Measurements from ENCODE around the gene PHC2.
"Not testable (repeated sequence)": the region's sequence is repeated elsewhere in the genome, so short reads cannot be mapped to it uniquely, and the experiment has no call there.

The PHC2 gene

DNA sequence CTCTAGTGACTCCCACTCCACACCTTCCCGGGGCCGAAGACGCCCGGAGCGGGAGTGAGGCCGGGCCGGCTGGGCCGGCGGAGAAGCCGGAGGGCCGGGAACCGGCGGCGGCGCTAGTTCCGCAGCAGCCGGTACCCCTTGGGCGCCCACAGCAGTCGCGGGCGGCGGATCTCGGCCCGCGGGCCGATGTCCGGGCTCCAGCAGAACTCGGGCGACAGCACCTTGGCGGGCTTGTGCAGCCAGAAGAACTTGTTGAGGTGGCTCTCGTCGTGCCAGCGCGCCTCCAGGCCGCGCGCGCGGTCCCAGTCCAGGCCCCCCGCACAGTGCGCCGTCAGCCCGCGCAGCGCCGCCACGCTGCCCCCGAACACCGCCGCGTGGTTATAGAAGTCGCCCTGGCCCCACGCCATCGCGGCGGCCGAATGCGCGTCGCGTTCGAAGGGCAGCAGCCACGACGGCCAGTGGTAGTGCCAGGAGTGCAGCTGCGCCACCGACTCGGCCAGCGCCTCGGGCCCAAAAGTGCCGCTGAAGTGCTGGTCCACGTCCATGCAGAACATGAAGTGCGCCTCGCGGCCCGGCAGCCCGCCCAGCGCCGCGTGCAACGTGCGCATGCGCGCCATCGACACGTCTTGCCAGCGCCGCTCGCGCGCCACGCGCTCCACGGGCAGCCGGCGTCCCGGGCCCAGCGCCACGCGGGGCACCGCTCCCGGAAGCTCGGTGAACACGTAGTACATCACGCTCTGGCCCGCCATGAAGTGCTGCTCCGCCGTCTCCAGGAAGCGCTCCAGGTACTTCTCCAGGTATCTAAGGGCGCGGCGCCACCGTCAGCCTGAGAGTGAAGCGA, 124.0 kb downstream of the PHC2 start:
- no peak for DNase-seq

DNA sequence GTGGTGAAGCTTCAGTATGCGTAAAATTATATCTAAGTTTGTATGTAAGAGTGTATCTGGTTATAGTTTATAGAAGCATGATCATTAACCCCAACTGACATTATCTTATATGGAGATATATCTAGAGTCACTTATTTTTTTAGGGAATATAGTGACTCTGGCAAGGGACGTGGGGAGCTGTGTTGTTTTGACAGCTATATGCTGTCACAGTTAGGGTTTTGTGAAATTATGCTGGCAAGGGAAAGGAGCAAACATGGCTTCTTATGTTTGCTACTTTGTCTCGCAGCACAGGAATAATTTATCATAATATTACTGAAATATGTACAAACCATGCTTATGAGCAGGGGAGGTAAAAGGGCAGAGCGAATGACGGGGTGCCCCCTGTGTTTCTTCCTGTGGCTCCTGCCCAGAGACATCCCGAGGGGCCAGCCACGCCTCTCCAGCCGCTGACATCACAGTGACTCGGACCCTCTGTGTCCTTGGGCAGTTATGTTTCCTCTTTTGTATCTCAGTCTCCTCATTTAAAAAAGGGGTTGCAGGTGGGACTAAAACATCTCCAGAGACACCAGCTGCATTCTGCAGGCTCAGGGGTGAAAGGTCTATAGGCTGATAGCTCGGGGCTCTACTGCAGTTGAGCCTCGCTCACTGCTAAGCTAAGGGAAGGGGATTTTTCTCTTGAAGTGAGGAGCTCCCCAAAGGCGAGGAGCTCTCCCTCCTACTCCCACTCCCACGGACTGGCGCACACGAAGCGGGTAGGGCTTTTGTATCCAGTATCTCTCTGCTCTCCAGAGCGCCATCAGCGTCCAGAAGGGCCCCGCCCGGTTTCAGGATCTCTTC, 124.9 kb downstream of the PHC2 start:
- DNase-seq, result no peak

DNA sequence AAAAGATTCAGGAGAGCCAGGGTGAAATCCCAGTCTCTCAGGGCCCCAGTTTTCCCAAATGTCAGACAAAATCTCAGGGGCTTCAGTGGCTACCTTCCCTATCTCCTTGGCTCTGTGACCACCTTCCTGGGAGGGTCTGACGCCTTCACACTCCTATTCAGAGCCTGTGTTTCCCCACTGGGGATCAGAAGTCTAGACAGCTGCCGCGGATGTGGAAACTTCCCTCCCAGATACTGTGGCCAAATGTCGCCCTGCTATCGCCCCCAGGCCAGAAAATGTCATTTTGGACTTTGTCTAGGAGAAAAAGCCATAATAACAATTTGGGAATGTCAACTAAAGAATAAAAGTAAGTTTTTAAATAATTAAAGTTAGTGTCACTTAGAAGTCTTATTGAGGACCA, 125.9 kb downstream of the PHC2 start:
- no peak for DNase-seq

DNA sequence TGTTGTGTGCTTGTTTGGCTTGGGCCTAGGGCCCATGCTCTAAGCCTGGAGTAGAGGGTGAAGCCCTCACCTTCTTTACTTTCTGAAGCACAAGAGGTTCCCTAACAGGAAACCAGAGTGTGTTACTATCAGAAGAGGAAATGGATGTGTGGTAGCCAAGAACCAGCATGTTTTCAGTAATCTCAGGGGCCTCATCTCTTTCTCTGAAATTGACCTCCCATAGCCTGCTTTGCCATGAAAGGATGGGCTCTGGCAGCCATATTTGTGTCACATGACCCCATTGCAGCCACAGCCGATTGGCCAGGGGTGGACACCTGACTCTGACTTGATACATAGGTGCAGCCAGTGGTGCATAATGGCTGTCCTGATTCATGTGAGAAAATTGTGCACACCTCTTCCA, 128.6 kb downstream of the PHC2 start:
- no peak for DNase-seq

DNA sequence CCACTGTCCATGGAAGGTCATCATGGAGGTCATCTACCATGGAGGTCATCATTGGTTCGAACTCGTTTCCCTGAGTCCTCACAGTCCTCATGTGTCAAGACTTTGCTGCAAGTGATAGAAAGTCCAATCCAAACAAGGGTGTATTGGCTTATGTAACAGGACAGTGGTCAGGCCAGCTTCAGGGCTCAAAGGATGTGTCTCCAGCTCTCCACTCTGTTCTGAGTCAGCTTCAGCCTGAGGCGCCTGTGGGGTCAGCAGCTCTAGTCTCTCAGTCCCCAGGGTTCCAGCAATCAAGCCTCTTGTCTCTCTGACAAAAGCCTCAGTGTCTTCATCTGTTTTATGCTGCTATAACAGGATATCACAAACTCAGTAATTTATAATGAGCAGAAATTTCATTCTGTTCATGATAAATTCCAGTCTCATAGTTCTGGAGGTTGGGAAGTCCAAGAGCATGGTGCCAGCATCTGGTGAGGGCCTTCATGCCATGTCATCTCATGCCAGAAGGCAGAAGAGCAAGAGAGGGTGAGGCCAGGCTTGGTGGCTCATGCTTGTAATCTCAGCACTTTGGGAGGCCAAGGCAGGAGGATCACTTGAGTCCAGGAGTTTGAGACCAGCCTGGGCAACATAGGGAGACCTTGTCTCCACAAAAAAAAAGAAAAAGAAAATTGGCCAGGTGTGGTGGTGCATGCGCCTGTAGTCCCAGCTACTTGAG, 129.5 kb downstream of the PHC2 start:
- no peak for DNase-seq

DNA sequence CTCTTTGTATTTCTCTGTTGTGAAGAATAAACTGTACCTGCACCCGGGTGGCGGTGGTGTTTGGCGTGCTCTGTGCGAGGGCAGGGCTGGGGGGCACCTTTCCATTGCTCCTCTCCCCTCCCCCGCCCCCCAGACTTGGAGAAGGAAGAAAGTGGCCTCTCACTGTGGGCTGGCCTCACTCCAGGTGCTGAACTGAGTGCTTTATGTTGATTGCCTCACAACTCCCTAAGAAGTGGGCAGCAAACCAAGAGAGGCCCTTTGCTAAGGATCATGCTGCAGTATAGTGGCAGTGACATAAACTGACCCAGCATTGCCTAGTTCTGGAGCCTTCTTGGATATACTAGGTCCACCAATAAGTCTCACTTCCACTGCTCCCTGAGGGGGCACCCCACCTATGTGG, 130.2 kb downstream of the PHC2 start:
- no peak for DNase-seq

DNA sequence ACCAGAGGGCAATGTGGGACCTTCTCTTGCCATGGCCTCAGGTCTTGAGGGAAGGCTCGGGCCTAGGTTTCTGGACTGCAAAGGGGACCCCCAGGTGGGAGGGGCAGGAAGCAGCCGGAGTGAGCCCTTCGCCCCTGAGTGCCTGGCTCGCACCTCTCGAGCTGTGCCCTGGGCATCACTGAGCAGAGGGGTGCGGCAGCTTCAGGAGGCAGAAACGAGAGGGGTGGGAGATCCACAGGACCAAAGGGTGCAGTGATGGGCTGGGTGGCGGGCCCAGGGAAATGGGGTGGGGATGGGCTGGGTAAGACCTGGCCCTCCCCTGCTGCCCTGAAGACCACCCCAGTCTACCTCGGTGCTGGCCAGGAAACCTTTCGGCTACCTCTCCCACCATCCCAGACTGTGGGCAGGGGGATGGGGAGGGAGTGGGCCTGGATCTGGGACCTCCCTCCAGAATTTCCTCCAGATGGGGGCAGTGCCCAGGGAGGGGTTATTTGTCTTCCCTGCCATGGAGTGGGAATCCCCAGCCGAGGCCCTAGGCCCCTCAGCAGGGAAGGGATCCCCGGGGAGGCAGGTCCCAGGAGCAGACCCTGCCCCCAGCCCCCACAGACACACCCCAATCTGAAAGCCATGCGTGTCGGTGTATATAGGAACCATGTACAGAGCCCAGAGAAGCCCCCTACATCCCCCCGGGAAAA, 131.3 kb downstream of the PHC2 start:
- no peak for DNase-seq

DNA sequence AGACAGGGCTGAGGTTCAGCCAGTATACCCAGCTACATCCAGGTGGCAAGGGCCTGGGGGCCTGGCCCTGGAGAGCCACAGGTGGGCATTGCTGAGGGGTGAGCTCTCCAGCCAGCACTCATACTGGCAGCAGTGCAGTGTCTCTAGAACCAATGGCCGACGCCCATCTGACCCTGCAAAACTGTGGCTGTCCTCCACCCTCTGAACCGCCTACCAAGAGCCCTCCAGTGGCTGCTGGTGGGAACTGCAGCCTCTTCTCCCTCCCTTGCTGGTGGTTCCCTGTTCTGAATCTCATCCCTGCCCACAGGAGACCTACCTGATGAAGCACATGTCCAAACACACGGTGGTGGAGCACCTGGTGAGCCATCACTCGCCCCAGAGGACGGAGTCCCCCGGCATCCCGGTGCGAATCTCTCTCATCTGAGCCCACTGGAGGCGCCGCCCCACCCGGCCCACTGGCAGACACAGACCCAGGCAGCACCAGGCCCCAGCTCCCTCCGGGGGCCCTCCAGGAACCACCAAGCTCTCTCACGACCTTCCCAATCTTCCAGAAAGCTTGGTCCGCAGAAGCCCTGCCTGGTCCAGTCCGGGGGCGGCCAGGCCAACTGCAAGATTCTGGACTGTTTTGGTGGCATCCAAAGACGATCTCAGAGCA, 132.1 kb downstream of the PHC2 start:
- DNase-seq, result peak; percentile 64

DNA sequence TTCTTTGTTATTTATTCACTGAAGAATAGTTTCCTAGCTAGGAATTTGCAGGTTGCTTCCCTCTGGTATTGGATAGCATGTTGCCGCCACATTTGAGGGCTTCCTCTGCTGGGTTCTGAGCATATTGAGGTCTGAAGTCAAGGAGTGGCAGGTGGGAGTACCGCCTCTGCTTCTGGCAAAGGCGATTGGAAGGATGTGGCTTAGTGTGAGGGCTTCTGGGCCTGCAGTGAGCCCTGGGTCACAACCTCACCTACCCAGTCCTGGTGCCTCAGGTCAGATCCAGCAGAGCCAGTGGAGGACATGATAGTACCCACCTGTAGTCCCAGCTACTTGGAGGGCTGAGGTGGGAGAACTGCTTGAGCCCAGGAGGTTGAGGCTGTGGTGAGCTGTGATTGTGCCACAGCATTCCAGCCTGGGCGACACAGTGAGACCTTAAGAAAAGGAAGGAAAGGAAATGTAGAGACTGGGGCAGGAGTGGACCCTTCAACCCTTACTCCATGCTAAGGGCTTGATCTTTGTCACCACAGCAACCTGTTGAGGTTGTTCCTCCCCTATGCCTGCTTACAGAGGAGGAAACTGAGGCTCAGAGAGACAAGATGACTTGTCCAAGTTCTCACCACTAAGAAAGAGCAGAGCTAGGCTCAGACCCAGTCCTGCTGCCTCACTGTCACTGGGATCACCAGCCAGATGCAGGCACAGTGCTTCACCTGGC, 132.8 kb downstream of the PHC2 start:
- DNase-seq, result no peak

DNA sequence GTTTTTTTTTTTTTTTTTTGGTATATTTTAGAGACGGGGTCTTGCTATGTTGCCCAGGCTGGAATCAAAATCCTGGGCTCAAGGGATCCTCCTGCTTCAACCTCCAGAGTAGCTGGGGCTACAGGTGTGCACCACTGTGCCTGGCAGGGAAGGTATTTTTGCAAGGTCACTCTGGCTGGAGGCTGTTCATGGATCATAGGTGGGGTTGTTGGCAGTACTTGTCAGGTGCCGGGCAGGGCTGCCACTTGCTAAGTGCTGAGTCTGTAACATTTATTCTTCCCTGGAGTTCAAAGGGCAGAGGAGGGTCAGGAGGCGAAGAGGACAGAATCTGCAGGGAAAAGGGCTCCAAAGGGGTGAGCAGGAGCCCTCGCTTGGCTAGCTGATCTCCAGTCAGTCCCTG, 134.1 kb downstream of the PHC2 start:
- DNase-seq, result no peak

DNA sequence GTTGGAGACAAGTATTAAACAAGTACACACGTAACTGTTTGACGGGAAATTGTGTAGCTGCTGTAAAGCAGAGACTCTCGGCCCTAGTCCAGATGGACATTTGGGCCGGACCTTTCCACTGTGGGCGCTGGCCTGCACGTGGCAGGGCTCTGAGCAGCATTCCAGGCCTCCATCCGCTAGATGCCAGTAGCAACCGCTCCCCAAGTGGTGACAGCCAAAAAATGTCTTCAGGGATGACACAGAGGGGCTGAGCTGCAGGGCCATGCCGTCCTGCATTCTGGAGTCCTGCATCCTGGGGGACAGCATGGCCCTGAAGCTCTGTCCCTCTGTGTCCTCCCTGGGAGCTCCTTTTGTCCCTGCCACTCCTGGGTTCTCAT, 134.8 kb downstream of the PHC2 start:
- no peak for DNase-seq

DNA sequence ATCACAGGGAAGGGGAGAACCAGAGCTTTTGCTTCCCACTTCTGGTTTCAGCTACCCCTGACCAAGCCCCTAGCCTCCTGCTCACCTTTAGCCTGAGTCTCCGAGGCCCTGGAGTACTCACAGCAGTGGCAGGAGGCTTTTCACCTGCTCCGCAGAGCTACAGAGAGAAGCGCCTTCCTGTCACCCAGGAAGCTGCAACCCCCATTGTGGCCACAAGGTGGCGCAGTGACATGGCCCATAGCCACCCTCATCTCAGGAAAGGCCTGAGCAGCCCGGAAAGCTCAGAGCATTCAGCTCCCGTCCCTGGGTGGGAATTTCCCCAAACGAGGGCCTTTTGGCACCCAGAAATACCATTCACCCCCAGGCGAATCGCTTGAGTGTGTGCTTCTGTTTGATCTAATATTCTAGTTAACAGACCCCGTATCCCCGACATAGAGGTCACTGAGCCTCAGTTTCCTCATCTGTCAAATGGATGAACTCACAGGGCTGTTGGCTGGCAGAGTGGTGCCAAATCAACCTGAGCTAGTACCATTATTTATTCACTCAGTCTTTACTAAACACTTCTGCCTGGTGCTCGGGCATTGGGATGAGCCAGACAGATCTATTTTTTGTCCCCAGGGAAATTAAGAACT, 135.3 kb downstream of the PHC2 start:
- DNase-seq, result peak; percentile 92

DNA sequence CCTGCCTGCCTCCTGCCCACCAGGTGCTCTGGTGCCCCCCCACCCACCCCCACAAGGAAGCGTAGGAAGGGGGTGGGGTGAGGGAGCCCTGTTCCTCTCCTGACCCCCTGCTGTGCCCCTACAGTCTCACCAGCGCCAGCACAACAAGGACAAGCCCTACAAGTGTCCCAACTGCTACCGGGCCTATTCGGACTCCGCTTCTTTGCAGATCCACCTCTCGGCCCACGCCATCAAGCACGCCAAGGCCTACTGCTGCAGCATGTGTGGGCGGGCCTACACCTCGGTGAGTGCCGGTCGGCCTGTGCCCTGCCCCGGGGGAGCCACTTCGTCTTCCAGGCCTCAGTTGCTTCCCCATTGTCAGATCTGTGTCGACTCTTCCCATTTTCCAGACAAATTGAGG, 135.9 kb downstream of the PHC2 start:
- no peak for DNase-seq

DNA sequence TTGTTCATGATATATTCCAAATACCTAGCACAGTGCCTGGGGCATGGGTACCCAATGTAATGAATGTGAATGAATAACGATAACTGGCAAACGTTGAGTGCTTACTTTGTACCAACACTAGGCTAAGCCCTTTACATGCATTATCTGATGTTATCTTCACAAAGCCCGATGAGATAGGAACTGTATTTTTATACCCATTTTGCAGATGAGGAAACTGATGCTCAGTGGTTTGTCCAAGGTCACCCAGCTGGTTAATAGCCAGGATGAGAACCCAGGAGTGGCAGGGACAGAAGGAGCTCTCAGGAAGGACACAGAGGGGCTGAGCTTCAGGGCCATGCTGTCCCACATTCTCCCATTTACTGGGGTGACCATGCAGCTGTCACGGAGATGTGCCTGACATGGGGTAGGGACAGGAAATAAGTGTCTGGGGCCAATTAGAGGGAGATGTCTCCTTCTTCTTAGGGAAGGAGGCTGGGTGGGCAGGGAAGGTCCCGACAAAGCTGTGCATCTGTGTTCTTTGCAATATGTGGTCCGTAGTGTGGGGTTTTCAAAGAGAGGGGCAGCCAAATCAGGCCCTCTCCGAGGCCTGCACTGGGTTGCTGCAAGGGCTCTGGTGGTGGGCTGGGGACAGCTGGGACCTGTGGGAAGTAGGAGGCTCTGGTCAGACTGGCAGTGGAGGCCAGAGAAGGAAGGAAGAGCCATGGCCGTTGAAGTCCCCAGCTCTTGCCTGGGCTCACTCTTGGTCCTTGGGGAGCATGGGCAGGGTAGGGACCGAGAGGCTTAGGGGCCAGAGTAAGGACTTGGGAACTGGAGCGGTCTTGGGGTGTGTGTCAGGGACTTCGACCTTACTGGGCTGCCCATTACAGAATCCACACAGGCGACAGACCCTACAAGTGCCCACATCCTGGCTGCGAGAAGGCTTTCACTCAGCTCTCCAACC, 136.6 kb downstream of the PHC2 start:
- no peak for DNase-seq

DNA sequence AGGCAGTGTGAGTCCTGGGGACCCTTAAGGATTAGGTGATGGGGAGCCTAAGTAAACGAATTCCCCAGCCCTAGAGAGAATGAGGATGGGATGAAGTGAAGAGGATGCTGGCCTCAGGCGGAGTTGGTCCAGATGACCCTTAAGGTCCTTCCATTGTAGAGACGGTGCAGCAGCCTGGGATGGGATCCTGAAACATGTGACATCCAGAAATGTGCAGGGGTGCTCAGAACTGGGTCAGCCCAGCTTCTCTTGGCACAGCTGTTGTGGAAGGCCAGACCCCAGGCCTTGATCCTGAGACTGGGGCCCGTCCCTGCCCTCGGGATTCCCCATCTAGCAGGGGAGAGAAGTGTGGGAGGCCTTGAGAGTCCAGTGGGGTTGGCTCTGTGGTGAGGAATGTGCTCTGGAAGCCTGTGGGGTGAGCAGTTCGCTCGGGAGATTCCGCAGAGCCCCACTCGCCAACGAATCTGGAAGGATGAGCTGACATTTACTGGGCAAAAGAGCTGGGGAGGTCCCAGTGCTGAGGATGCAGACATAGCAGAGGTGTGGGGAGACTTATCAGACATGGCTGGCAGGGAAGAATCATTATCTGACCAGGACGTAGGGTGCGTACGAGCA, 138.1 kb downstream of the PHC2 start:
- no peak for DNase-seq

DNA sequence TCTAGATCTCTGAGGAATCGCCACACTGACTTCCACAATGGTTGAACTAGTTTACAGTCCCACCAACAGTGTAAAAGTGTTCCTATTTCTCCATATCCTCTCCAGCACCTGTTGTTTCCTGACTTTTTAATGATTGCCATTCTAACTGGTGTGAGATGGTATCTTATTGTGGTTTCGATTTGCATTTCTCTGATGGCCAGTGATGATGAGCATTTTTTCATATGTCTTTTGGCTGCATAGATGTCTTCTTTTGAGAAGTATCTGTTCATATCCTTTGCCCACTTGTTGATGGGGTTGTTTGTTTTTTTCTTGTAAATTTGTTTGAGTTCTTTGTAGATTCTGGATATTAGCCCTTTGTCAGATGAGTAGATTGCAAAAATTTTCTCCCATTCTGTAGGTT, 140.3 kb downstream of the PHC2 start:
- not testable (repeated sequence) for DNase-seq

DNA sequence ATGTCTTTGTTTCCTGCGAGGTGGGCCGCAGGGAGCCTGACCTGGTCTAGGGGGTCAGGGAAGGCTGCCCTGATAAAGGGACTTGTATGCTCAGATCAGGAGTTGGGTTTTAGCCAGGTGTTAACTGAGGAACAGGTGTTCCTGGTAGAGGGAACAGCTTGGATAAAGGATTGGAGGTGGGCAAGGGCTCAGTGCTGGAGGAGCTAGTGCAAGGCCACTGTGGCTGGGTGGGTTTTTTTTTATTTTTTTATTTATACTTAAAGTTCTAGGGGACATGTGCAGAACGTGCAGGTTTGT, 141.1 kb downstream of the PHC2 start:
- no peak for DNase-seq

DNA sequence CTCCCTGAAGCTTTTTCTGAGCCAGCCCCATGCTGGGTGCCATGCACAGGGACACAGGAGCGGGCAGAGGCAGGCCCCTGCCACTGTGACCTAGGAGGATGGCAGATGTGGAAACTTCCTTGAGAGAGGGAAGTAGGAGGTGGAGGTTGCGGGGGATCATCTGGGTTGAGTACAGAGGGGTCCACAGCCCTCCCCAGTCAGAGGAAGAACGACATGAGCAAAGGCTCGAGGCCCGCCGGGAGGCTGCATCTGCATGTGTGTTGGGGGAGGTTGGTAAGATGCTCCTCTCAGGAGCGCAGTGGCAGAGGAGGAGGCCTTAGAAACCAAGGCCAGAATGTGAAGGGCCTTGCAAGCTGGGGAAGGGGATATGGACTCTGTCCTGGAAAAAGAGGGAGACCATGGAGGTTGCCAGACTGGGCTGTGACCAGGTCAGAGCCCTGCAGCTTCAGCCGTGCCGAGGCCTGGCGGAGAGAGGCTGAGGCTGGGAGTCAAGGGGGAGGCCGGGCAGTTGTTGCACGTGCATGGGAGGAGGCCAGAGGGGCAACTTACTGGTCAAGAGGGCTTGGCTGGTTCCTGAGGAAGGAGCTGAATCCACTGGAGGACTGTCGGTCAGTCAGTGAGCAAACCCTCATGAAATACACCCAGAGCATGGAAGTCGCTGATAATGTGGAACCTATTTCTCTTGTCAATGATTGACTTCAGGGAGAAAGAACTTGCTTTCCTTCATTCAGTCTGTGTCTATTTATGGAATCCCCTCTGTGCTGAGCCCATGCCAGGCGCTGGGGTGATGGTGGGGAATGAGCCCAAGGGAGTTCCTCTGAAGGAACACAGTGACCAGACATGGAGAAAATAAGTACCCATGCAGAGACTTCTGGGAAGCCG, 141.7 kb downstream of the PHC2 start:
- DNase-seq, result no peak

DNA sequence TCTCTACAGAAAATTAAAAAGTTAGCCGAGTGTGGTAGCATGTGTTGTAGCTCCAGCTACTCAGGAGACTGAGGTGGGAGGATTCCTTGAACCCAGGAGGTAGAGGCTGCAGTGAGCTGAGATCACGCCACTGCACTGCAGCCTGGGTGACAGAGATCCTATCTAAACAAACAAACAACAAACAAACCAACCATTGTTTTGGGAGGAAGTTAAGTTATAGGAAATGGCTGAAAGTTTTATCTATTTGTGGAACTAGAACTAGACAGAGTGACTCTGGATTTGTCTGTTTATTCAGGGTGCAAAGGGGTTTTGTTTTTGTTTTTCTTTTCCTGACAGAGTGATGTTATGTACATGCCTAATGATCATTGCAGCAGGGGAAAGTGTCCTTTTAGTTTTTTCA, 143.6 kb downstream of the PHC2 start:
- DNase-seq, result no peak
